Lung microvascular endothelial cell (primary cell): ENCODE results near the gene CYTH3. TPM values are rescaled to one million over a fixed set of nuclear protein-coding genes. Genes with fewer than 3 reads are reported as not detected.
A peak's percentile ranks its signal among the peaks of the same experiment; 100 is the strongest.
"Not testable (repeated sequence)": the region's sequence is repeated elsewhere in the genome, so short reads cannot be mapped to it uniquely, and the experiment has no call there.

Experiments
- DNase-seq, 2 donors: peaks; one replicate each; pipeline versions ENCODE4 v3.0.0 to v3.0.0-alpha.2; 2010; ENCODE audit warnings: low read depth in 2 of 2
- total RNA-seq: library from RNA; depleted of rRNA; stranded (reverse); fragments of >200 nt; gene quantifications from 2 replicates; pipeline ENCODE4 v1.2.1, GENCODE V29; 2014

Gene CYTH3
- total RNA-seq, 1 donor from 2014 or later, result 11.1 TPM

GRCh38 chr7:6232534-6232933, 39.9 kb downstream of the CYTH3 start:
- peak; percentile 51 to 62 for DNase-seq

GRCh38 chr7:6232116-6232515, 40.3 kb downstream of the CYTH3 start:
- no peak for DNase-seq

- no peak for DNase-seq
Observed at GRCh38 chr7:6231184-6231583, 41.2 kb downstream of the CYTH3 start.

GRCh38 chr7:6229284-6229683, 43.1 kb downstream of the CYTH3 start:
- DNase-seq, result not testable (repeated sequence)

- peak in 1 of 2 donors; percentile 17 for DNase-seq
Observed at GRCh38 chr7:6228361-6229229, 43.8 kb downstream of the CYTH3 start.

- DNase-seq, result peak in 1 of 2 donors; percentile 16
Observed at GRCh38 chr7:6227294-6227846, 45.1 kb downstream of the CYTH3 start.

- no peak for DNase-seq
Observed at GRCh38 chr7:6226194-6226799, 46.1 kb downstream of the CYTH3 start.

- DNase-seq, result not testable (repeated sequence)
Observed at GRCh38 chr7:6223411-6223810, 49.0 kb downstream of the CYTH3 start.

GRCh38 chr7:6223010-6223409, 49.4 kb downstream of the CYTH3 start:
- DNase-seq, result not testable (repeated sequence)

- DNase-seq, result peak in 1 of 2 donors; percentile 26
Observed at GRCh38 chr7:6221340-6222319, 50.8 kb downstream of the CYTH3 start.

- DNase-seq, result no peak
Observed at GRCh38 chr7:6218329-6218728, 54.1 kb downstream of the CYTH3 start.

GRCh38 chr7:6212008-6212407, 60.4 kb downstream of the CYTH3 start:
- DNase-seq, result no peak

- DNase-seq, result no peak
Observed at GRCh38 chr7:6210621-6211372, 61.6 kb downstream of the CYTH3 start.

GRCh38 chr7:6209340-6209739, 63.1 kb downstream of the CYTH3 start:
- DNase-seq, result no peak

- no peak for DNase-seq
Observed at GRCh38 chr7:6208573-6209328, 63.7 kb downstream of the CYTH3 start.

- no peak for DNase-seq
Observed at GRCh38 chr7:6205971-6206660, 66.3 kb downstream of the CYTH3 start.

GRCh38 chr7:6203381-6203780, 69.0 kb downstream of the CYTH3 start:
- no peak for DNase-seq

GRCh38 chr7:6202117-6202516, 70.3 kb downstream of the CYTH3 start:
- no peak for DNase-seq

GRCh38 chr7:6200971-6201370, 71.5 kb downstream of the CYTH3 start:
- DNase-seq, result no peak
